Measurements from ENCODE around the gene MCCC1.

The MCCC1 gene

DNA sequence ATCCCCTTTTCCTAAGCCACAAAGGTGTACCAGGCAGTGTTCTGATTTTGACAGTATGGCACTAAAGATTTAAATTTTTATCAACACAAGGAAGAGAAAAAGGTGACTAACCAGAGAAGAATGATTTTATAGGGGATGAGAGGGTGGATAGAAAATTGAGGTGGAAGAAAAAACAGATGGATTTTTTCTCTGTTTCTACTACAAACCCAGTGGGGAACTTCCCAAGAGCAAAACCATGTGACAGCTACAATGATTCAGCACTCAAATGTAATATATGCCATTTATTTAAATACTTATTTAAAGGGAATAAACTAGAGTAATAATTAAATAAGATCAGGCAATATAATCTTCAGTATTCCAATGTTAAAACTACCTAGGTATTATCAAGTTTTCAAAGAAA is 130.0 kb downstream of the MCCC1 start:
- intact Hi-C loops (cut with DNase I) = no loop called here
- no peak for DNase-seq

DNA sequence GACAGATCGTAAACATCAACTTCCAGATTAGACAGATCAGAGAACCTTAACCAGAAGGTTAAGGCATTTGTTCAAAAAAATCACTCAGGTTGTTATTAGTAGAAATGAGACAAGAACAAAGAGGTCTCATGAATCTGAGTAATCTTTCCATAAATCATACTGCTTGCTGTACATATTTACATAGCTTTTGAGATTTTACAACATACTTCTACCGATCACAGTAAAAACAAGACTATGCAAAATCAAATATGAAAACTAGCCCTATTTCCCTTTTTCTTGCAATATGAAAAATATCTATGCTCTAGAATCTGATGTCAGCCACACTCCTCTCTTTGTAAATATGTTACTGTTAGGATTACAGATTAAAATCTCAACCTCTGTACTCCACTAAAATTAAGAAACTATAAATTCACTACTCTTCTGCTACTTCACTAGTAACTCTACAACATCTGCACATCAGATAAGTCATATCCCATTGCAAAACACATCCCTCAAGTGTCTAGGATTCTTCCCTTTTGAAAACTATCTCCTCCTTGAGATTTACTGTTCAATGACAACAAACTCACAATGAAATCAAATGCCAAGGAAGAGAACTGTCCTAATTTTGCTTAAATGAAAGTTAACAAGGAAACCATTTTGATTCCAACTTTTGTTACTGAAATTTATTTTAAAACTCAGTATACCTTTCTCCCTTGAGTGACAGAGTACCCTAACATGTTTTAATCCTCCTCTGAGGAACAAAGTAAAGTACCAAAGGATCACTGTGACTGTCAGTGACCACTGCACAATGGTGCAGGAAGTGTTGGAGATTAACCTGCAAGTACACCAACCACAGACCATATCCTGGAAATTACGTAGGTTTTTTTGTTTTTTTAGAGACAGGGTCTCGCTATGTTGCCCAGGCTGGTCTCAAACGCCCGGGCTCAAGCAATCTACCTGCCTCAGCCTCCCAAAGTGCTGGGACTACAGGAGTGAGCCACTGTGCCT is 131.8 kb downstream of the MCCC1 start:
- intact Hi-C loops (cut with DNase I) = no loop called here
- no peak for DNase-seq

DNA sequence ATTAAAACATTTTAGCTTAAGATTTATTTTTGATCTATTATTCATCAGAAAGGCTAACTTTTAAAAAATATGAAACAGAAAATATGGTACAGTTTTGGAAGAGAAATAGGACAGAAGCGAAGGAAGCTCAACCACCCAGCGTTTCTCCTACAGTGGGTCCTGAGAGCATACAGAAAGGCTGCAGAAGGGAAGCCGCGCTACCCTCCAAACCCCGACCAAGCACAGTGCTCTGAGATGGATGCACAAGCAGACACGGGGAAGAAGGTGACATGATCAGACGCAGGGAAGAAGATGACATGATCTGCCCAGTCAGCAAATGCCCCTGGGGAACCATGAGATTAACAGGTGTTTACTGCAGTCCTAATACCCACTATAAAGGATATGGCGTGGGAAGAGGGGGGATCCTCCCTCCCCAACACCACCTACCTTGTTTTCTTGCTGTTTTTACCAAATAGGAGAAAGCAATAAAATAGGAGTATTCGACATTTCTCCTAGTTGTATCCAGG is 133.4 kb downstream of the MCCC1 start:
- DNase-seq = no peak
- intact Hi-C loops (cut with DNase I) = no loop called here

Measured in head of caudate nucleus (tissue), 42 donors.